ENCODE data around the gene MORF4L1.
"Not testable (repeated sequence)": the region's sequence is repeated elsewhere in the genome, so short reads cannot be mapped to it uniquely, and the experiment has no call there.

Gene MORF4L1

DNA sequence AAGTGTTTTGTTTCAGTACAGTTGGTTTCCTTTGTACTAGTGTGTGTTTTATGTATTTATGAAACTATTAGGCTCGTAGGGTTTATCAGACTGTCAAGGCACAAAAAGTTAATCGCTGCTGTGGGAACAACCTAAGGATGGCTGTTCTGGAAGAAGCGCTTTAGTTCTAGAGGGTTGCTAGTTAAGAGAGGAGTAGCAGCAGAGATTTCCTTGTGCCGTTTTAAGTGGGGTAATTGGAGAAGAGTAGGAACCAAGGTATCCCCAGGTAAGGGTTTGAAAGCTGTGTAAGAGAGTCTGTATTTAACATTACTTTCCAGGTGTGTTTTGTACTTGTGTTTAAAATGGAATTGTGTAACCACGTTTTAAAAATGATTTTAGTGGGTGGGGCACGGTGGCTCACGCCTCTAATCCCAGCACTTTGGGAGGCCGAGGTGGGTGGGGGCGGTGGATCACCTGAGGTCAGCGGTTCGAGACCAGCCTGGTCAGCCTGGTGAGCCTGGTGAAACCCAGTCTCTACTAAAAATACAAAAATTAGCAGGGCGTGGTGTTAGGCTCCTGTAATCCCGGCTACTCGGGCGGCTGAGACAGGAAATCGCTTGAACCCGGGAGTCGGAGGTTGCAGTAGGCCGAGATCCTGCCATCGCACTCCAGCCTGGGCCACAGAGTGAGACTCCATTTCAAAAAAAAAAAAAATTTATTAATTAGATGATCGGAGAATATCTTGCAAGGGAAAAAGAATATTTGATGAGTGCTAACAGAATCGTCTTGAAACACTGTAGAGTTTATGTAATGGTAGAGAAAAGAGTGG is 2.6 kb downstream of the MORF4L1 start:
- peak; percentile 15 to 47 for DNase-seq
- TF ChIP-seq GATA1 (IDR thresholded peaks at IDR 0.05; ENCODE audit: low read depth, low read length) (no peak), POLR2A (IDR thresholded peaks at IDR 0.05; ENCODE audit: low read length) (no peak)

- DNase-seq: peak; percentile 29 to 34
Measured at GRCh38 chr15:78876954-78877353, 4.3 kb downstream of the MORF4L1 start.

DNA sequence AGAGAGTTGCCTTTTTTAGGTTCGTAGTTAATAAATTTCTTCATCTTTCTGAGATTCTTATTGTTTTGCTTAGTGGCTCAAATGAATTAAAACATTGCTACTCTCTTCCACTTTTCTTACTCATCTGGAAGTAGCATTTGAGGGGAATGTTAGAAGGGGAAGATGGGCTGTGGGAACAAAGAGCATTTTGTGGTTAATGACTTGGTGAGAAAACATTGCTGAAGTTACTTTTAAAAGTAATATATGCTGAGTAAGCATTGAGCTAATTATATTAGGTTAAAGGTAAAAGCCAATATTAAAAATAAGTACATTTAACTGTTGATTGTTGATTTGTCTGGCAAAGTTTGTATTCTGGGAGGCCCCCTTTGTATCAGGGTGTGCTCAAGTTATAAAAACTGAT is 5.7 kb downstream of the MORF4L1 start:
- DNase-seq: no peak
- TF ChIP-seq POLR2A (IDR thresholded peaks at IDR 0.05; ENCODE audit: low read length): no peak
- no peak for TF ChIP-seq GATA1 (IDR thresholded peaks at IDR 0.05; ENCODE audit: low read depth, low read length)

DNA sequence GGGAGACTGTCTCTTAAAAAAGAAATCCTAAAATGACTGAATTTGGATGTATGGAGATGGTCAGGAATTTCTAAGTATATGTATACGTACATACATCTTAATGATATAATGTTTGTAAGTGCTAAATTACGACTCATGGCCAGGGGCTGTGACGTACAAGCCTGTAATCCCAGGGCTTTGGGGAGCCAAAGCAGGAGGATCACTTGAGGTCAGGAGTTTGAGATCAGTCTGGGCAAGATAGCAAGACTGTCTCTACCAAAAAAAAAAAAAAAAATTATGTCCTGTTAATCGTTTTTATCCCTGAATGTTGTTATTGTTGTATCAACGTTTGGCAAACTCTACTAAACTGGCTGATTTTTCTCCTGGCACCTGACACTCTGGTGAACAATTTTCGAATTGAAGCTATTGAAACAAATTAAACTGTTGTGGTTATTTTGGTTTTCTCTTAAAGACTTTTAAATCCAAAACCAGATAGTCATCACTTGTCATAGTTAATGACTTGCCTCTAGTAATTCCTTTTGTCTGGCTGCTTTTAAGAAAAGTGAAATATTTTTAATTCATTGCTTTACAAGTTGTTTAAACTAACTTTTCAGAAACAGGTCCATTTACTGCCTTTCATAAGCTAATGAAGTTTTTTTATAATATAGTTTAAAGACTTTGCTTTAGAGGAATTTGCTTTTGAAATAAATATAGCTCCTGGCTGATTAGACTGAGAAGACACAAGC is 7.0 kb downstream of the MORF4L1 start:
- DNase-seq: peak; percentile 40 to 66
- TF ChIP-seq POLR2A (IDR thresholded peaks at IDR 0.05; ENCODE audit: low read length): no peak
- no peak for TF ChIP-seq GATA1 (IDR thresholded peaks at IDR 0.05; ENCODE audit: low read depth, low read length)

DNA sequence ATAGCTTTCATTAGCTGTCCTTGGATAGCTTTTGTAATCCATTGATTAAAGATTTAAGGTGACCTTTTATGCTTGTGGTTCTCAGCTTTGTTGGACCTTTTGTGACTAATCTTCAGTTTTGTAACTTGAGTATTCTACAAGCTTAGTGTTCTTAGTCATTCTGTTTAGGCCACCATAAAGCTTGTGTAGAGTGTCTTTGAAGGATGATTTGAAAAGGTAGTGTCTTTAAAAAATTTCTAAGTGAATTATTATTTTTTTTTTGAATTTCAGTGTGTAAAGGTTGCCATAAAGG is 7.5 kb downstream of the MORF4L1 start:
- no peak for TF ChIP-seq GATA1 (IDR thresholded peaks at IDR 0.05; ENCODE audit: low read depth, low read length)
- no peak for TF ChIP-seq POLR2A (IDR thresholded peaks at IDR 0.05; ENCODE audit: low read length)
- no peak for DNase-seq

GRCh38 chr15:78880813-78881212 is 8.1 kb downstream of the MORF4L1 start:
- TF ChIP-seq POLR2A (IDR thresholded peaks at IDR 0.05; ENCODE audit: low read length): no peak
- no peak for TF ChIP-seq GATA1 (IDR thresholded peaks at IDR 0.05; ENCODE audit: low read depth, low read length)
- DNase-seq: no peak

- TF ChIP-seq GATA1 (IDR thresholded peaks at IDR 0.05; ENCODE audit: low read depth, low read length): no peak
- TF ChIP-seq POLR2A (IDR thresholded peaks at IDR 0.05; ENCODE audit: low read length): no peak
- no peak for DNase-seq
Measured at GRCh38 chr15:78881681-78882080, 9.0 kb downstream of the MORF4L1 start.

DNA sequence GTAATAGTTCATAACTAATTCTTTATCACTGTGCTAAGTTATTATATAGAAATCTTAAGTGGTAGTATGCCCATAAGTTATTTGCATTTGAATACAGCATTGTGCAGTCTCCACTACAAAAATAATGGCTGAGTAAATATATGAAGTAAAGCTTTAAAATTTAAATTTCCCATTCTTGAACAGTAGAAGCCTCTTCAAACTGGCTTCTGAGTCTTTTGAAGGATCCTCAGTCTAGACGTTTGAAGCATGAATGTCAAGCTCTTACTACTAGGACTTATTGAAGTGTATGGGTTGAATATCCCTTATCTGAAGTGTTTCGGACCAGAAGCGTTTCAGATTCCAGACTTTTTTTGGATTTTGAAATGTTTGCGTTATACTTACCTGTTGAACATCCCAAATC is 16.3 kb downstream of the MORF4L1 start:
- DNase-seq: no peak
- TF ChIP-seq GATA1 (IDR thresholded peaks at IDR 0.05; ENCODE audit: low read depth, low read length) (no peak), POLR2A (IDR thresholded peaks at IDR 0.05; ENCODE audit: low read length) (no peak)

- DNase-seq: no peak
- TF ChIP-seq POLR2A (IDR thresholded peaks at IDR 0.05; ENCODE audit: low read length) (no peak), GATA1 (IDR thresholded peaks at IDR 0.05; ENCODE audit: low read depth, low read length) (no peak)
Measured at GRCh38 chr15:78893538-78893937, 20.8 kb downstream of the MORF4L1 start.

GRCh38 chr15:78895471-78895870 is 22.8 kb downstream of the MORF4L1 start:
- no peak for TF ChIP-seq GATA1 (IDR thresholded peaks at IDR 0.05; ENCODE audit: low read depth, low read length)
- no peak for TF ChIP-seq POLR2A (IDR thresholded peaks at IDR 0.05; ENCODE audit: low read length)
- DNase-seq: no peak

DNA sequence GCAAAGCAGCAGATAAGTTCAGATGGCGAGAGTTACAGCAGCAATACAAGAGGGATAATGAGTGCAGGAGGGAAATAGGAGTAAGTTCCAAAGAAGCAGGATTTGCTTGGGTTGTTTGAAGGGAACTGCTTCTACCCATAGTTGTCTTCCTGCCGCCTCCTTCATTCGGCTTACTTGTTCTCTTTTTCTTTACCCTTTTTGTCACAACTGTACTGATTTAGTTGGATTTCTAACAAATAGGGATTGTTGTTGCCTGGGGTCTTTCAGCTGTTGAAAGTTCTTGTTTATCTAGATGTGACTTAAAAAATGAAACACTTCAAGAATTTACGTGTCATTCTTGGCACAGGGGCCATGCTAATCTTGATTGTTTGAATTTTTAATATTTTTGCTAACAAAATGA is 25.9 kb downstream of the MORF4L1 start:
- TF ChIP-seq POLR2A (IDR thresholded peaks at IDR 0.05; ENCODE audit: low read length): no peak
- no peak for TF ChIP-seq GATA1 (IDR thresholded peaks at IDR 0.05; ENCODE audit: low read depth, low read length)
- DNase-seq: no peak

GRCh38 chr15:78900819-78901533 is 28.3 kb downstream of the MORF4L1 start:
- not testable (repeated sequence) for DNase-seq

DNA sequence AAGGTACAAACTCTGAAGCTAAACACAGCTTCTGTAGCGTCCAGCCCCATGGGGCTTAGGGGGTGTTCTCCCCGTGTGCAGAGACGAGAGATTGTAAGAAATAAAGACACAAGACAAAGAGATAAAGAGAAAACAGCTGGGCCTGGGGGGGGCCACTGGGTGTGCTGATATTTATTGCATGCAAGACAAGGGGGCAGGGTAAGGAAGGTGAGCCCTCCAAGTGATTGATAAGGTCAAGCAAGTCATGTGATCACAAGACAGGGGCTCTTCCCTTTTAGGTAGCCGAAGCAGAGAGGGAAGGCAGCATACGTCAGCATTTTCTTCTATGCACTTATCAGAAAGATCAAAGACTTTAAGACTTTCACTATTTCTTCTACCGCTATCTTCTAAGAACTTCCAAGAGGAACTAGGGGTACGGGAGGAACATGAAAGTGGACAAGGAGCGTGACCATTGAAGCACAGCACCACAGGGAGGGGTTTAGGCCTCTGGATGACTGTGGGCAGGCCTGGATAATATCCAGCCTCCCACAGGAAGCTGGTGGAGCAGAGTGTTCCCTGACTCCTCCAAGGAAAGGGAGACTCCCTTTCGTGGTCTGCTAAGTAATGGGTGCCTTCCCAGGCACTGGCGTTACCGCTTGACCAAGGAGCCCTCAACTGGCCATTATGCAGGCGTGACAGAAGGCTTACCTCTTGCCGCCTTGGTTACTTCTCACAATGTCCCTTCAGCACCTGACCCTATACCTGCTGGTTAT is 29.8 kb downstream of the MORF4L1 start:
- DNase-seq: peak; percentile 9 to 43

DNA sequence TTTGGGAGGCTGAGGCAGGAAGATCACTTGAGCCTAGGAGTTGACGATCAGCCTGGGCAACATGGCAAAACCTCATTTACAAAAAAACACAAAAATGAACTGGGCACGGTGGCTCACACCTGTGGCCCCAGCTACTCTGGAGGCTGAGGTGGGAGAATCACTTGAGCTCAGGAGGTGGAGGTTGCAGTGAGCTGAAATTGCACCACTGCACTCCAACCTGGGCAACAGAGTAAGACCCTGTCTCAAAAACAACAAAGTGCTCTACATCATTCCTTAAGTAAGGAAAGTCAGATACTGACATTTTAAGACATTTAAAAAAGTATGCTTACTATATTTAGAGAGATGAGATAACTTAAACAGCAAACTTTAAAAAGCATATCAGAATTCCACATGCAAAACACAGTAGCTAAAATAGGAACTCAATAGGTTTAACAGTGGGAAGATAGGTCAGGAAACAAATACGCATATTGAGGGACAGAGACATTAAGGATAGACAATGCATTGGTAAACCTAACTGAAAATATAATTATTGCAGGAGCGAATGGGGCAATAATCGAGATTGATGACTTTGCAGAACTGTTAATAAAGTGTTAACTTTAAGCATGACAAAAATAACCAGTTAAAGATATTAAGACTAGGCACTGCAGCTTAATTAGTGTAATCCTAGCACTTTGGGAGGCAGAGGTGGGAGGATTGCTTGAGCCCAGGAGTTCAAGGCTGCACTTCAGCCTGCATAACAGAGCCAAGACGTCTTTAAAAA is 32.1 kb downstream of the MORF4L1 start:
- TF ChIP-seq GATA1 (IDR thresholded peaks at IDR 0.05; ENCODE audit: low read depth, low read length) (no peak), POLR2A (IDR thresholded peaks at IDR 0.05; ENCODE audit: low read length) (no peak)
- no peak for DNase-seq
